WTC11 (cell line): Measurements from ENCODE around the gene LY9. TPM values are rescaled to one million over a fixed set of nuclear protein-coding genes. Genes with fewer than 3 reads are reported as not detected.
A peak's percentile ranks its signal among the peaks of the same experiment; 100 is the strongest.

ENCODE experiments used
- ATAC-seq: fragments of 200-7000 bp; cut with Tn5 transposase; 2 replicates; pipeline ENCODE4 v1.10.0; 2021; ENCODE audit warnings: mild to moderate bottlenecking, moderate library complexity
- CTCF ChIA-PET: fragments of 300-600 bp; sonication (Branson Sonifier 250); formaldehyde crosslinking; loops from one replicate; lab custom pipeline; 2021; ENCODE audit warnings: antibody characterized with exemption; lab: Charles Lee
- POLR2A ChIA-PET: fragments of 350-600 bp; sonication (Branson Sonifier 250); formaldehyde crosslinking; loops from one replicate; lab custom pipeline; 2021; ENCODE audit warnings: antibody characterized with exemption; lab: Charles Lee
- DNase-seq: peaks from one replicate; pipeline ENCODE4 v3.0.0; 2021; ENCODE audit warnings: low spot score
- H3K27ac Mint-ChIP-seq: 2 replicates; pipeline ENCODE4 v1.8.0; 2021; ENCODE audit warnings: mixed read lengths
- H3K27me3 Mint-ChIP-seq: 2 replicates; pipeline ENCODE4 v1.8.0; 2021; ENCODE audit warnings: low read depth, mild to moderate bottlenecking, moderate library complexity, mixed read lengths
- H3K36me3 Mint-ChIP-seq: 2 replicates; pipeline ENCODE4 v1.8.0; 2021; ENCODE audit warnings: mixed read lengths
- H3K4me1 Mint-ChIP-seq: 2 replicates; pipeline ENCODE4 v1.8.0; 2022; ENCODE audit warnings: mixed read lengths
- H3K4me3 Mint-ChIP-seq: 2 replicates; pipeline ENCODE4 v1.8.0; 2021; ENCODE audit warnings: mild to moderate bottlenecking, moderate library complexity, mixed read lengths
- H3K9me3 Mint-ChIP-seq: 2 replicates; pipeline ENCODE4 v1.8.0; 2021; ENCODE audit warnings: mixed read lengths
- CREM ChIP-seq: sonication (generic); formaldehyde crosslinking; IDR thresholded peaks from 2 replicates; pipeline ENCODE4 v1.8.1; 2022; ENCODE audit warnings: mild to moderate bottlenecking, missing genetic modification reagents, moderate library complexity
- GRHL2 ChIP-seq: fragments of 250-450 bp; sonication (Bioruptor Pico); IDR thresholded peaks from 2 replicates; pipeline ENCODE4 v1.8.0; 2022; ENCODE audit warnings: mild to moderate bottlenecking, moderate library complexity; ENCODE audit not compliant: insufficient replicate concordance, severe bottlenecking
- GTF2I ChIP-seq: fragments of 250-450 bp; sonication (Bioruptor Pico); conservative IDR thresholded peaks from 2 replicates; pipeline ENCODE4 v1.4.0; 2021; ENCODE audit warnings: mild to moderate bottlenecking
- JUN ChIP-seq: sonication (generic); formaldehyde crosslinking; IDR thresholded peaks from 2 replicates; pipeline ENCODE4 v1.8.0; 2023; ENCODE audit warnings: mild to moderate bottlenecking, missing genetic modification reagents
- MAX ChIP-seq: sonication (generic); formaldehyde crosslinking; IDR thresholded peaks from 2 replicates; pipeline ENCODE4 v1.8.0; 2022; ENCODE audit warnings: mild to moderate bottlenecking, missing genetic modification reagents
- MLX ChIP-seq: sonication (generic); formaldehyde crosslinking; IDR thresholded peaks from 2 replicates; pipeline ENCODE4 v1.8.1; 2023; ENCODE audit warnings: mild to moderate bottlenecking, missing genetic modification reagents, moderate library complexity
- MXD4 ChIP-seq: fragments of 250-450 bp; sonication (Bioruptor Pico); IDR thresholded peaks from 2 replicates; pipeline ENCODE4 v1.8.0; 2021; ENCODE audit warnings: mild to moderate bottlenecking, moderate library complexity, borderline replicate concordance
- NFATC4 ChIP-seq: fragments of 250-450 bp; sonication (Bioruptor Pico); IDR thresholded peaks from 2 replicates; pipeline ENCODE4 v1.9.0; 2021; ENCODE audit warnings: mild to moderate bottlenecking
- NR2C2 ChIP-seq: sonication (generic); formaldehyde crosslinking; IDR thresholded peaks from 2 replicates; pipeline ENCODE4 v1.8.0; 2022; ENCODE audit warnings: mild to moderate bottlenecking, missing genetic modification reagents
- PRDM15 ChIP-seq: sonication (generic); formaldehyde crosslinking; IDR thresholded peaks from 2 replicates; pipeline ENCODE4 v1.8.0; 2022; ENCODE audit warnings: missing genetic modification reagents
- SMAD3 ChIP-seq: sonication (generic); formaldehyde crosslinking; IDR thresholded peaks from 2 replicates; pipeline ENCODE4 v1.8.0; 2022; ENCODE audit warnings: missing genetic modification reagents, mild to moderate bottlenecking, borderline replicate concordance
- TCF7 ChIP-seq: sonication (generic); formaldehyde crosslinking; IDR thresholded peaks from 2 replicates; pipeline ENCODE4 v1.8.0; 2022; ENCODE audit warnings: mild to moderate bottlenecking, low read depth, missing genetic modification reagents, moderate library complexity
- ZNF138 ChIP-seq: sonication (generic); formaldehyde crosslinking; conservative IDR thresholded peaks from 2 replicates; pipeline ENCODE4 v1.8.1; 2022; ENCODE audit warnings: mild to moderate bottlenecking, moderate library complexity, missing genetic modification reagents
- ZNF317 ChIP-seq: sonication (generic); formaldehyde crosslinking; IDR thresholded peaks from 2 replicates; pipeline ENCODE4 v1.8.1; 2023; ENCODE audit warnings: low read depth, mild to moderate bottlenecking, moderate library complexity, missing genetic modification reagents, borderline replicate concordance
- ZNF532 ChIP-seq: fragments of 250-450 bp; sonication (Bioruptor Pico); IDR thresholded peaks from 2 replicates; pipeline ENCODE4 v1.9.0; 2021; ENCODE audit warnings: mild to moderate bottlenecking, borderline replicate concordance
- total RNA-seq: library from RNA; stranded (reverse); gene quantifications from 3 replicates; pipeline ENCODE4 v1.2.3, GENCODE V29; 2021
- TF ChIP-seq, protein P1 (sequence below): sonication (generic); formaldehyde crosslinking; IDR thresholded peaks from 2 replicates; pipeline ENCODE4 v1.8.1; 2022; ENCODE audit warnings: mild to moderate bottlenecking, moderate library complexity, missing genetic modification reagents

The LY9 gene
- total RNA-seq, 1 experiment from 2014 or later, result not detected

GRCh38 chr1:160836981-160837557 lies 41.1 kb downstream of the LY9 start (continued):
- TF ChIP-seq ZNF532 (CRISPR knock-in tag), result no peak
- TF ChIP-seq, protein P1, sequence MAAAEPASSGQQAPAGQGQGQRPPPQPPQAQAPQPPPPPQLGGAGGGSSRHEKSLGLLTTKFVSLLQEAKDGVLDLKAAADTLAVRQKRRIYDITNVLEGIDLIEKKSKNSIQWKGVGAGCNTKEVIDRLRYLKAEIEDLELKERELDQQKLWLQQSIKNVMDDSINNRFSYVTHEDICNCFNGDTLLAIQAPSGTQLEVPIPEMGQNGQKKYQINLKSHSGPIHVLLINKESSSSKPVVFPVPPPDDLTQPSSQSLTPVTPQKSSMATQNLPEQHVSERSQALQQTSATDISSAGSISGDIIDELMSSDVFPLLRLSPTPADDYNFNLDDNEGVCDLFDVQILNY (CRISPR knock-in tag), result no peak

- TF ChIP-seq MXD4, result no peak
- no peak for TF ChIP-seq MLX (CRISPR knock-in tag)
- no peak for TF ChIP-seq GRHL2 (CRISPR knock-in tag)
- TF ChIP-seq PRDM15 (CRISPR knock-in tag), result no peak
- TF ChIP-seq SMAD3 (CRISPR knock-in tag), result no peak
- TF ChIP-seq NFATC4 (CRISPR knock-in tag), result no peak
- TF ChIP-seq, all 79 proteins: peak for 0
- CTCF ChIA-PET, result interaction anchor here (1.0 to 6.3 kb wide), 12 partner anchors 14 to 260 kb away, joined by 4 to 78 read pairs (median 8); partner anchors contain the start of genes ITLN1 and ITLN2
These were observed 41.7 kb downstream of the LY9 start for GRCh38 chr1:160837558-160838205.

DNA sequence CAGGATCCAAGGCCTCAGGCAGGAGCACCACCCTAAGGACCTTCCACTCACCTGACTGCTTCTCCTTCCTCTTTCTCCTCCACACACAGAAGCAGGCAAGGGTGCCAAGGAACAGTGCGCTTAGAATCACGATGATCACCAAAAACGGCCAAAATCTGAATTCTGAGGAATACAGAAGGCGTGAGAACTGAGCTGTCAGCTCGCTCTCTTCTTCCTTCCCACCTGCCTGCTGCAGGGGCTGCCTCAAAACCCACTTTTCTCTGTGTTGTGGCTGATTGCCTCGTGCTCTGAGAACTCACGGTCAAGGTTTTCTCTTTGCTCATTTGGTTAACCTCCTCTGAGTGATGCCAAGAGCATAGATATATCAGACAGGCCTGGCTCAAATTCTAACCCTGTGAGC lies 42.9 kb downstream of the LY9 start:
- Mint-ChIP-seq H3K4me3 (no peak overlapping the region), H3K4me1 (peaks cover 14% of the 10 kb centered on the region), H3K27me3 (no peaks in the 10 kb centered on the region; the same call in 1 of the 2 replicates), H3K9me3 (no peaks in the 10 kb centered on the region), H3K27ac (no peak overlapping the region), H3K36me3 (no peaks in the 10 kb centered on the region)
- ATAC-seq, result no peak
- POLR2A ChIA-PET, result no interaction called here
- no peak for DNase-seq
- CTCF ChIA-PET, result interaction anchor here (1.2 to 6.3 kb wide), 3 partner anchors 62 to 115 kb away, joined by 5 to 78 read pairs (median 6); partner anchors contain the start of gene ITLN2
- TF ChIP-seq ZNF138, result no peak
- TF ChIP-seq MLX (CRISPR knock-in tag), result no peak
- no peak for TF ChIP-seq JUN
- TF ChIP-seq ZNF317 (CRISPR knock-in tag), result no peak
- TF ChIP-seq MAX (CRISPR knock-in tag), result no peak
- TF ChIP-seq NR2C2 (CRISPR knock-in tag), result no peak
- TF ChIP-seq TCF7 (CRISPR knock-in tag), result no peak
- no peak for TF ChIP-seq PRDM15 (CRISPR knock-in tag)
- no peak for TF ChIP-seq GTF2I (CRISPR knock-in tag)
- no peak for TF ChIP-seq CREM (CRISPR knock-in tag)

More at GRCh38 chr1:160837558-160838205, 41.7 kb downstream of the LY9 start:
- Mint-ChIP-seq H3K36me3 (no peaks in the 10 kb centered on the region), H3K4me1 (peaks cover 21% of the 10 kb centered on the region), H3K27ac (no peak overlapping the region), H3K4me3 (no peak overlapping the region), H3K27me3 (no peaks in the 10 kb centered on the region; the same call in 1 of the 2 replicates), H3K9me3 (no peaks in the 10 kb centered on the region)
- POLR2A ChIA-PET, result no interaction called here
- DNase-seq (no peak), ATAC-seq (peak; percentile 46; the same call in 1 of the 2 replicates)
